CD4-positive, alpha-beta T cell treated with Interleukin-6 at 100 ng/mL for 8 hours (primary cell): ENCODE results near the gene DDAH1.
"Not testable (repeated sequence)": the region's sequence is repeated elsewhere in the genome, so short reads cannot be mapped to it uniquely, and the experiment has no call there.

Experiments used
- DNase-seq: peaks from one replicate; pipeline ENCODE4 v3.0.0-alpha.2; 2020; ENCODE audit warnings: mixed read lengths, low spot score

DDAH1 gene

GRCh38 chr1:85465099-85465785 is at the start of gene DDAH1:
TSS of gene DDAH1 (minus strand) at chr1:85465159. CDS start at chr1:85465045, 114 bp downstream.
- DNase-seq: no peak

DNA sequence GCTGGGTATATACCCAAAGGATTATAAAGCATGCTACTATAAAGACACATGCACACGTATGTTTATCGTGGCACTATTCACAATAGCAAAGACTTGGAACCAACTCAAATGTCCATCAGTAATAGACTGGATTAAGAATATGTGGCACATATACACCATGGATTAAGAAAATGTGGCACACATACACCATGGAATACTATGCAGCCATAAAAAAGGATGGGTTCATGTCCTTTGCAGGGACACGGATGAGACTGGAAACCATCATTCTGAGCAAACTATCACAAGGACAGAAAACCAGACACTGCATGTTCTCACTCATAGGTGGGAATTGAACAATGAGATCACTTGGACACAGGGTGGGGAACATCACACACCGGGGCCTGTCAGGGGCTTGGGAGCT is 49.0 kb upstream of the DDAH1 start:
- DNase-seq: not testable (repeated sequence)

- DNase-seq: no peak
Observed at GRCh38 chr1:85504417-85504816, 39.5 kb upstream of the DDAH1 start.

GRCh38 chr1:85502625-85503083 is 37.7 kb upstream of the DDAH1 start:
- no peak for DNase-seq

DNA sequence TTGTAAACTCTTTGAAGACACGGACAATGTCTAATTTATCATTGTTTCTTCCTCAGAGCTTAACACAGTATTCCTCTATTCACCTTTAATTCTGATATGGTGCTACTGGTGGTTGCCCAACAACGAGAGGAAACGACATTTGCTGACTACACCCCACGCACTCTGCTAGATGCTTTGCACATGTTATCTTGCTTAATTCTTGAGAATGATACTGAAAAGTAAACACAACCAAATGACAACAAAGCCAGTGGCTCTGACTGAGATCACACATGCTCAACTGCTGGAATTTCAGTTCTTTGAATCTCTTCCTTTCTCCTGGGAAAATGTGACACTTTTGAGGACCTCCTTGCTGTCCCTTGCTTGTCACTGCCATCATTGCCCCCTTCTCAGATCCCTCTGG is 37.2 kb upstream of the DDAH1 start:
- no peak for DNase-seq

DNA sequence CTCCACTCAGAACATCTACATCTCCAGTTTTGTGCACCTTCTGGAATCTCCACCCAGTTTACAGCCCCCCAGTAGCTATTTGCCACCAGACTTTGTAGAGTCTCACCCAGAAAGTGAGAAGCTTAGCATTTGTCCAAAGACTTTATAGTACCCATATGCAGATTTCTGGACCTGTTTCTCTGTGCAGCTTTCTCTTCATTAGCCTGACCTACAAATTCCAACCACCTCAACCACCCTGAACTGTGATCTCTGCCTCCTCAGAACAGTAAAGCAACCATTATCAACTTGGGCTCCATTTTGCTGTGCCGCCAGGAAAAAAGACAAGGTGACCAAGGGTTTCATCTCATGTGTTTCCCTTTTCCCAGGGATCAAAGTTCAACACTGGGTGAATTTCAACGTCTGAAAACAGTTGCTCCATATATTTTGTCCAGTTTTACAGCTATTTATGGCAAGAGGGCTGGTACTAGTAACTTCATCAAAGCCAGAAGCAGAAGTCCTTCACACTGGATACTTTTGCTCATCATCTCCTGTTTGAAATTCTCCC is 36.5 kb upstream of the DDAH1 start:
- DNase-seq: no peak

GRCh38 chr1:85496941-85497582 is 32.1 kb upstream of the DDAH1 start:
- DNase-seq: no peak

GRCh38 chr1:85495556-85495955 is 30.6 kb upstream of the DDAH1 start:
- DNase-seq: no peak

- DNase-seq: no peak
Observed at GRCh38 chr1:85494904-85495266, 29.9 kb upstream of the DDAH1 start.

- no peak for DNase-seq
Observed at GRCh38 chr1:85494074-85494903, 29.3 kb upstream of the DDAH1 start.

- no peak for DNase-seq
Observed at GRCh38 chr1:85490270-85490985, 25.5 kb upstream of the DDAH1 start.

GRCh38 chr1:85488126-85488525 is 23.2 kb upstream of the DDAH1 start:
- no peak for DNase-seq

- no peak for DNase-seq
Observed at GRCh38 chr1:85485516-85485915, 20.6 kb upstream of the DDAH1 start.

GRCh38 chr1:85484716-85485115 is 19.8 kb upstream of the DDAH1 start:
- no peak for DNase-seq

- no peak for DNase-seq
Observed at GRCh38 chr1:85484264-85484663, 19.3 kb upstream of the DDAH1 start.

- no peak for DNase-seq
Observed at GRCh38 chr1:85481688-85482087, 16.7 kb upstream of the DDAH1 start.

- DNase-seq: no peak
Observed at GRCh38 chr1:85480566-85480965, 15.6 kb upstream of the DDAH1 start.

DNA sequence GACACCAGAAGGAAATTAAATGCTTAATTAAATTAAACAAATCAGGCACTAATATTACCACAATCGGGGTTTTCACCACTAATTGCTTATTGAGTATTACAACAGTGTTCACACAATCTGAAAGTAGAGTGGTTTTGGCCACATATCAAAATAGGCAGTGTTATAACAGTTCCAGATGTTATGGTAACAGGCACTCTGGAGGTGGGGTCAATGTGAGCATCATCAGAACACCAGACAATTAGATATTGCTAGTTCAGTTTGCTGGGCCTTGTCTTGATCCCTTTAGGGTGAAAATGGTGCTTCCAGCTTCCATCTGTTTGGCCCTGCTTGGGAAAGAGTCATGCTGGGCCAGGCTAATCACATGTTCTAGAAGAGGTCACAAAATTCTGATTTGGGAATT is 14.5 kb upstream of the DDAH1 start:
- no peak for DNase-seq

DNA sequence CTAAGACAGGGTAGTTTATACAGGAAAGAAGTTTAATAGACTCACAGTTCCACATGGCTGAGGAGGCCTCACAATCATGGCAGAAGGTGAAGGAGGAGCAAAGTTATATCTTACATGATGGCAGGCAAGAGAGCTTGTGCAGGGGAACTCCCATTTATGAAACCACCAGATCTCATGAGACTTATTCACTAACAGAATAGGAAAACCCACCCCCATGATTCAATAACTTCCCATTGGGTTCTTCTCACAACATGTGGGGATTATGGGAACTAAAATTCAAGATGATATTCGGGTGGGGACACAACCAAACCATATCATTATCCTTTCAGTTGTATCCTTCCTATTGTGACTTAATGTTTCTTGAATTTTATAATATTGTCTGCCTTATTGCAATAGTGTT is 13.4 kb upstream of the DDAH1 start:
- DNase-seq: no peak

GRCh38 chr1:85475055-85475454 is 10.1 kb upstream of the DDAH1 start:
- no peak for DNase-seq

DNA sequence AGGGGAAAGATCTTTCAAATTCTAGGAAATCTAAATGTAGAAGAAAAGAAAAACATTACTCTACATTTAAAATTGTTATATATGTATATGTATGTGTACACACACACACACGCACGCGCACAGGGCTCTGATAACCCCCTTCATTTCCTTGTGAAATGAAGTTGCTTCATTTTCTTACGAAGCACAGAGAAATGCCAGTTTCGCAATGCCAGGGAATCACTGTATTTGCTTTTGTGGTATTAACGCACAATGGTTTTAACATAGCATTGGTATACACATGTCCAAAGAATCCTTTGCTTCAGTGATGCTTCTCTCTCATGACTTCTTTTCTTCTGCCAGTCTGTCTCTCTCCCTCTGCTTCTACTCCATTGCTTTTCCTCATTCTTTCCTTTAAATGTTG is 8.4 kb upstream of the DDAH1 start:
- DNase-seq: no peak

DNA sequence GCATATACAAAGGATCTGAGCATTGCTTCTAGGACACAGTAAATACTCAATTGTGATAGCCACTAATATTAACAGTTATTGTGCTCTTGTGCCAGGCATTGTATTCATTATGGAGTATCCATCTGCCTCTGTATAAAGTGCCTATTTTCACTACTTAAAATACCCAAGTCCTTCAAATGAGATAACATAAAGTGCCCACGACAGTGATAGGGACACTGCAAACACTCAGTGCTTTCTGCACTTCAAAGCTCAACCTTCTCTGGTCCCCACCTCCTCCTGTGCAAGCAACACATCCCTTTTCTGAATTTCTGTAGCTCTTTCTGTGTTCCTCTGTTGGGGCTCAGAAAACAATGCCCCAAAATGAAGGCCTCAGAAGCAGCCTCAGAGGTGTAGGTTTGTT is 6.6 kb upstream of the DDAH1 start:
- DNase-seq: no peak
